GM12891 (cell line): Measurements from ENCODE around the gene ASIC3.

Experiments used
- DNase-seq: peaks from one replicate; pipeline ENCODE4 v3.0.0; 2011; ENCODE audit warnings: low spot score; ENCODE audit not compliant: insufficient read length
- FAIRE-seq: peaks from 2 replicates; lab custom pipeline; 2011; peaks lifted over from hg19 to GRCh38; lab: Jason Lieb, UNC
- PAX5 ChIP-seq: IDR thresholded peaks from 2 replicates; pipeline ENCODE4 v1.6.1; 2011; ENCODE audit warnings: low read length, moderate library complexity, mild to moderate bottlenecking; ENCODE audit not compliant: insufficient read depth, severe bottlenecking
- POLR2A ChIP-seq: IDR thresholded peaks from 2 replicates; pipeline ENCODE4 v1.6.1; 2011; ENCODE audit warnings: low read depth, low read length, control low read depth
- POLR2AphosphoS5 ChIP-seq: IDR thresholded peaks from 2 replicates; pipeline ENCODE4 v1.6.1; 2011; ENCODE audit warnings: low read depth, low read length, control low read depth
- POU2F2 ChIP-seq: IDR thresholded peaks from 2 replicates; pipeline ENCODE4 v1.6.1; 2011; ENCODE audit warnings: low read depth, mild to moderate bottlenecking, control low read depth, low read length, moderate library complexity
- SPI1 ChIP-seq: IDR thresholded peaks from 2 replicates; pipeline ENCODE4 v1.6.1; 2011; ENCODE audit warnings: low read depth, low read length, control low read depth
- TAF1 ChIP-seq: IDR thresholded peaks from 2 replicates; pipeline ENCODE4 v1.6.1; 2011; ENCODE audit warnings: low read depth, low read length, control low read depth

The ASIC3 gene

DNA sequence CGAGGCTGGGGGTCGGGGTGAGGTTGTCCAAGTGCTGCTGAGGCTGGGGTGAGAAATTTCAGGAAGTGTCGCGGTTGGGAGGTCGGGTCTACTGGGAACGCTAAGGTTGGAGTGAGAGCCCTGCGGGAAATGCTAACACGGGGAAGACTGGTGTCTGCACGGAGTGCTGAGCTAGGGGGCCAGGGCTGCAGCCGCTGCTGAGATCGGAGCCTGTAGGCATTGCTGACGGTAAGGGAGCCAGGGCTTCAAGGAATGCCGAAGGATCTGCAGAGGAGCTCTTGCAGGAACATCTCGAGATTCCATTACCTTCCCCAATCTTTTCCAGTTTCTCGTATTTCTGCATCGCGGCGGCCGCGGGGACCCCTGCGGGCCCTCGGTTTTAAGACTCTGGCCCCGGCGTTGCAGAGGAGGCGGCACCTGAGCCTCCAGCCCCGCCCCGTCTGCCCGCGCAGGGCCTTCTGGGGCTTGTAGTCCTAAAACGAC is 9.2 kb downstream of the ASIC3 start, which contains the start of gene CDK5:
CDK5 (minus strand) TSS at position 392 of the 483 bp plus-strand sequence; CDS start at position 343, 49 bp downstream.
- TF ChIP-seq POLR2AphosphoS5 (no peak), TAF1 (no peak), SPI1 (no peak), PAX5 (no peak), POLR2A (no peak)
- peak; percentile 67 for DNase-seq
- peak; percentile 57 for FAIRE-seq

DNA sequence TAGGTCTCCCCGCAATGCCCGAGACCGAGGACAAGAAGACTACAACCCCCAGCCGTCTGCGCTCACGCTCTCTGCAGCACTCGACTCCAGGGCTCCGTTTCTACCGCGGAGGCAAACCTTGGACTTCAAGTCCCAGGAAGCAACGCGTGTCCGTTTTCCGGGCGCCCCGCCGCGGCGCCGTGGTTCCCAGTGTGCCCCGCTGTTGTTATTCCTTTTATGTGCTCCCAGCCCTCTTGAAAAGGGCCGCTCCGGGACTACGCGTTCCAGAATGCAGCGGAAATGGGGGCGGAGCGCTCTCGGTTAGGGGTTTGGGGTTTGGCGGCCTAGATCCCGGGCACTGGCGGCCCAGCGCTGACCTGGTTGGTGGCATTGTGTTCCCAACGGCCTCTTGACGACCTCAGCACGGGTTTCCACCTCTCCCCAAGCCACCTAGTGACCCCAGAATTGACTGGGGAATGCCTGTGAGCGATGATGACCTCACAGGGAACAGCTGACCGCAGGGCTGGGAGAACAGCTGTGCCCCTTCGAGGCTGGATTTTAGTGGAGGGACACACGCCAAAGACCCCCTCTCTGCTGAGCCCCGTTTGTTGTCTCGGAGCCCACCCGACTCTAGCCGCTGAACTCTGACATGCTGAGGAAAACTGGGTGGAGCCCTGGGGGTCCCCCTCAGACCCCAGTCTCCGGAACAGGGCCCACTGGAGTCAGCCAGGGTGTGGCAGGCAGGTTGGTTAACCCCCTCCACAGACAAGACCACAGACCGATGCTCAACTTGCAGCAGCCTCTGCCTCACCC is 9.9 kb downstream of the ASIC3 start:
- TF ChIP-seq POU2F2: peak; percentile 64; the same call in 1 of the 2 replicates
- no peak for TF ChIP-seq POLR2AphosphoS5
- DNase-seq: peak; percentile 99
- FAIRE-seq: peak; percentile 96

DNA sequence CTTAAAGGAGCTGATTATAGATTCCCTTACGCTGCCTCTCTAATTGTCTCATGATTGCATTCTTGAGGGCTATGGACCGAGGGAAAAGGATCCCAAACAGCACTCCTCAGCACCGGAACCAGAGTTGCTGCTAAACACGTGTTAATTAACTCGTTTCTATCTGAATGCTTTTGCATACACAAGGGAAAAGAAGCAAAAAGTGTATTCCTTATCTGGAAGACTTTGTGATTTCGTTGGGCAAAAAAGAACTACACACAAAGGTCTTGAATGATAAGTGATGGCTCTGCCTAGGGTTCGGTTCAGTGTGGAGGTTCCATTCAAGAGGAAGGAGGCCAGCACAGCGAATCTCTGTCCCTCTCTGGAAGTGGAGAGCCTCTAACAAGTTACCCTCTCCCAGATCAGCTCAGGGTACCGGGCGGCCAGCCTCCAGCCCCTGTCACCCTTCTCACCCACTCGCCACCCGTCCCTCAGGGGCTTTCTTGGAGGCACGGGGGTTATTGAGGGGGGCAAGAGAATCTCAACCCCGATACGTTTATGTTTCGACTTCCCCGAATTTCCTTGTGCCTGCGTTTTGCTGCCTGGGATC is 10.5 kb downstream of the ASIC3 start:
- FAIRE-seq (peak; percentile 66), DNase-seq (no peak)
- TF ChIP-seq POLR2AphosphoS5 (no peak), PAX5 (no peak), POLR2A (no peak), SPI1 (no peak), POU2F2 (no peak), TAF1 (no peak)

DNA sequence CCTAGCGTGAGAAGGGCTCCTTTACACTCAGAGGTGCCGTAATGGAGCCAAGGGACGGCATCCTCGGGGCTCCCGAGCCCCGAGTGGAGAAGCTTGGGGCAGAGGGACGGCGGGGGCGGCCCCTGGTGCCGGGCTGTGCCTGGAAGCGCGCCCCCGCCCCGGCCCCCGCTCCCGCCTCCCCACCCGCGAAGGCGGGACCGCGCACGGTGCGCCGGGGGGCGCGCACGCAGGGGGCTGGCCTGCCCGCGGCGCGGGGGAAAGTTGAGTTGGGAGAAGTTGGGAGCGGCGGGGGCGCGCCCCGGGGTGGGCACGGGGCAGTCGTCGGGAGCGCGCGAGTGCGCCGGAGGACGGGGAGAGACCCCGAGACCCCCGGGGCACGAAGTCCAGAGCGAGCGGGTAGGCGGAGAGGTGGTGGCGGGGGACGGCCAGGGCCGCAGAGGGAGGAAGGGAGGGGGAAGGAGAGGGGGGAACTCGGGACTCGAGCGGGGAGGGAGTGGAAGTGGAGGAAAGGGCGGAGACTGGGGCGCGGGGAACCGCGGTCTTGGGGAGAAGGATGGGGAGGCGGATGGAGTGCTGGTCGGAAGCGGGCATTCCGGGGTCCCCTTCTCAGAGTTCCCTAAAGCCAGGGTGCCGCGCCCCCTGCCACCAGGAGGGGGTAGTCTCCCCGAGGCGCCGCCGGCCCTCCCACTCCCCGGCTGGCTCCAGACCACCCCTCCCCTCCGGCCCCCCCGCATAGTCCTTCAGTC is 11.2 kb downstream of the ASIC3 start, which contains the start of gene SLC4A2:
SLC4A2 (plus strand) TSS at position 223 of the 746 bp plus-strand sequence. CDS start 2,399 bp downstream, outside the sequence.
- TF ChIP-seq SPI1 (0 out of 2 replicates have a peak, but pooled peaks have one; percentile 13), POLR2A (no peak)
- FAIRE-seq: peak; percentile 73

DNA sequence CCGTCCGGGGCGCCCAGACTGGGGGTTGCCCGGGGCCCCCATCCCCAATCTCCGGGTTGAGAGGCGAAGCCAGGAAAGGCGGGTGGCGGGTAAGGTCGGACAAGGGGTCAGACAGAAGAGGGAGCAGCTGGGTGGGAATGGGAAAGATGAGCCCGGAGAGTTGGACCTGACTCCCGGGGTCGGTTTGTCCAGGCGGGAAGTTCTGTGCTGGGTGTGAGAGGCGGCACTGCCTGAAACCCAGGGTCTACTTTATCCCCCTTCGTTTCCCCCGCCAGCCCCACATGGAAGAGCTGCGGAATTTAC is 11.7 kb downstream of the ASIC3 start:
- DNase-seq (no peak), FAIRE-seq (no peak)
- TF ChIP-seq TAF1 (no peak), POLR2A (no peak), SPI1 (no peak), POLR2AphosphoS5 (no peak), PAX5 (no peak), POU2F2 (no peak)

More for the DNA sequence above, 11.2 kb downstream of the ASIC3 start, which contains the start of gene SLC4A2:
- DNase-seq: peak; percentile 96

DNA sequence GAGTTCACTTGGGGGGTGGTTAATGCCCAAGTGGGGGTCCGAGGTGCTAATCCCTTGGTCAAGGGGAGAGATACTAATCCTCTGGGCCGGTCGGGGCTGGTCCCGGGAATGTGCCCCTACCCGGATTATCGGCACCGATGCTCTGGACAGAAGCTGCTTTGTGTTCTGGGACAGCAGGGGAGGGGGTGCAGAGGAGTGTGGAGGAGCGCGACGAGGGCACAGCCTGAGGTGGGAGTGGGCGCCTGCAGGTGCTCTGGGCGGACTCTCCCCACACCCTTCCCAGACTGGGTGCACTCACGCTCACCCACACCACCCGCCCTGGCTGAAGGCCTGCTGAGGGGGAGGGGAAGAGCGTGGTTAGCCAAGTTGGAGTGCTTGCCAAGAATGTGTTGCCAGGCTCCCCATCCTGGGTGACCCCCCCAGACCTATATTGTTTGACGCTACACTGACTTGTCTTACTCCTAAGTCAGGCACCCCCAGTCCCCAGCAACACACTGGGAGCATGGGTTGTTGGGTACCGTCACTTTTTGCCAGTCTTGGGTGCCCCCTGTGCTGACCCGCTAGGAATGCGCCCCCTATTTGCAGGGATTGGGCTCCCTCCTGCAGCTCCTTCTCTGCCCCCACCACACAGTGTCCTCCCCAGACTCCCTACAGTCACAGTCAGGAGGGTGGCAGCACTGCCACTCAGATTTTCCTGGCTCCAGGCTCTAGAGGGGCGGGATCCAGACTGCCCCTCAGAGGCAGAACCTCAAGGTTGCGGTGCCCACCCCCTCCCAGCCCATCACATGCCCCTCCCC is 12.3 kb downstream of the ASIC3 start:
- TF ChIP-seq POLR2AphosphoS5: no peak
- DNase-seq (no peak), FAIRE-seq (no peak)

DNA sequence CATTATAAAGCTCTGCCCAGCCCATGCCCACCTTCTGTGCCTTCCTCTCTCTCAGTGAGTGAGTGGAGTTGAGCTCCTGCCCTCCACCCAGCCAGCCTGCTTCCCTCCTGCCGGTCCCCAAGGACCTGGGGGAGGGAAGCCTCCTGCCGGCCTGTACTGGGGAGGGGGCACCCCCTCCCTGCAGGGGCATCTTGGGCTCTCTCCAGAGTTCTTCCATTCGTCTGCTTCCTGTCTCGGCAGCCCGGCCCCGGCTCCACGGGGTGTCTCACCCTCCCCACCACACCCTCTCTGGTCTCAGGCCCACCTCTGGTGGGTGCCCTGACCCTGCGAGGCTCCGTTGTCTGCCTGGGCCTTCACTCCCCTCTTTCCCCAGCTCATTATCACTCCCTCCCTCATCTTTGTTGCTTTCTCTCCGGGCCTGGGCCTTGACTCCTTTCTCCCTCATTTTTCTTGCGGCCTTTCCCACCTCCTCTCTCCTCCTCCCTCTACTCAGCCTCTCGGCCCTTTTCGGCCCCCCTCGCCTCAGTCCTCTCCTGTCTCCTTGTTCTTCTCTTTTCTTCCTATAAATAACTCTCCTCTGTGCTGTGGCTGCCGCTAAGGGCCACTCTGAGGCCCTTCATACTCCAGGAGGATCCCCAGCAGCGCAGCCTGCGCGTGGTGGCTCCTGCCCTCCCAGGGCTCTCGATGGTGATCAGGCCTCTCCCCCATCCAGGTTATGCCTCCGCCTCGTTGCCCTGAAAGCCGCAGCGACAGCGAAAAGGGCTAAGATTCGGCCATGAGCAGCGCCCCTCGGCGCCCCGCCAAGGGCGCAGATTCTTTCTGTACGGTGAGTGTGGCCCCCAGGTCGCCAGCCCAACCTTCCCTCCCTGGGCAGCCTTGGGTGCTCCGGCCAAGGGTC is 13.1 kb downstream of the ASIC3 start:
- no peak for DNase-seq
- no peak for TF ChIP-seq TAF1
- no peak for TF ChIP-seq POLR2A
- no peak for TF ChIP-seq SPI1
- no peak for FAIRE-seq

DNA sequence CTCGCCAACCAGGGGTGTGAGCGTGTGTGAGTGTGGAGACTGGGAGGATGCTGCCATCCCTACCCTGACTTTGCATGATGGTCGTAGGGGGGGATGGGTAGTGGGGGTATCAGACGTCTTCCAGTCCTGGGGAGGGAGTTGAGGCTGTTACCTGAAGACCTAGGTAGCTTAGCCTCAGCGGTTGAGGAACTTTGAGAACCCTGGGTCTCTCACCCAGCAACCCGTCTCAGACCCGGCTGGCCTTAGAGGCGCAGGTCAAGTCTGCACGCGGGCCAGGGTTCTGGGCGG is 13.7 kb downstream of the ASIC3 start:
- no peak for TF ChIP-seq PAX5
- TF ChIP-seq POLR2AphosphoS5: no peak
- TF ChIP-seq POLR2A: no peak
- TF ChIP-seq TAF1: no peak
- no peak for TF ChIP-seq SPI1
- no peak for TF ChIP-seq POU2F2
- FAIRE-seq (no peak), DNase-seq (no peak)
